ELR (cell line): ENCODE data around the gene ENC1.

ENCODE experiments used
- DNase-seq: peaks from one replicate; pipeline ENCODE4 v3.0.0-alpha.2; 2015; ENCODE audit warnings: low read depth

ENC1 gene

DNA sequence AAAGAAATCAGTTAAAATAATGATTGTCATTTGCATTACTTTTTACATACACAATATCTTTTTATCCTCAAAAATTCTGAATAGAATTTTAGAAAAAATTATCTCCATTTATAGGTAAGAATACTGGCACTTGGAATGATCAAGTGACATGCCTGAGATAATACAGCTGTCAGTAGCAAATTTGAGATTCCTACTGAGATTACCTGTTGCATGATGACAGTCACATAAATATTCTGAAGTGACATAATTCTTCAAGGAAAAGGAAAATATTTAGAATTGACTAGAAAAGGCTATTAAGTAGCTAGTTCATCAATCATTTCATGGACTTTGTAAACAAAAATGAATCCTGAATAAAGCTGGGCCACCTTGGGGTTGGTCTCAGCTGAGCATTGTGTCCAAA, 15.2 kb upstream of the ENC1 start:
- DNase-seq: no peak

DNA sequence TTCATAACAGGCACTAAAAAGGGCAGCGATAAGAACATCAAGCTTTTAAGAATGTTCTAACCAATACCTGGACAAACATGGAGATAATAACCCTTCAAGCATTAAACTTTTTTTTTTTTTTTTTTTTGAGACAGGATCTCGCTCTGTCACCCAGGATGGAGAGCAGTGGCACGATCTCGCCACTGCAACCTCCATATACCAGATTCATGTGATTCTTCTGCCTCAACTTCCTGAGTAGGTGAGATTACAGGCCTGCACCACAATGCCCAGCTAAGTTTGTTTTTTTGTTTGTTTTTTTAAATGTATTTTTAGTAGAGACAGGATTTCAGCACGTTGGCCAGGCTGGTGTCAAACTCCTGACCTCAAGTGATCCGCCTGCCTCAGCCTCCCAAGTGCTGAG, 14.7 kb upstream of the ENC1 start:
- DNase-seq: no peak

DNA sequence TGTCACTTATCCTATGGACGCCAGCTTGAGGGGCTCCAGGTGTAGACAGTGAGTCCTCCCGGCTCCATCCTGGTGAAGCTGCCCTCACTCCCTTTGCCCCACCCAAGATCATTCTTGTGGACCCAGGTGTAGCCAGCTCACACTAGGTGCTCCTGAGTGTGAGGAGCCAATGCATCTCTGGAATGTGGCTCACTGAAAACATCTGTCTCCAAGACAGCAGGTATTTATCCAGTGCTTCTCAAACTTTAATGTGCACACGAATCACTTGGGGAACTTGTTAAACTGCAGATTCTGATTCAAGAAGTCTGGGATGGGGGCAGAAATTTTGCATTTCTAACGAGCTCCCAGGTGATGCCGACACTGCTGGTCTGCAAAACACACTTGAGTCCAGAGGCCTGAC, 13.5 kb upstream of the ENC1 start:
- no peak for DNase-seq

DNA sequence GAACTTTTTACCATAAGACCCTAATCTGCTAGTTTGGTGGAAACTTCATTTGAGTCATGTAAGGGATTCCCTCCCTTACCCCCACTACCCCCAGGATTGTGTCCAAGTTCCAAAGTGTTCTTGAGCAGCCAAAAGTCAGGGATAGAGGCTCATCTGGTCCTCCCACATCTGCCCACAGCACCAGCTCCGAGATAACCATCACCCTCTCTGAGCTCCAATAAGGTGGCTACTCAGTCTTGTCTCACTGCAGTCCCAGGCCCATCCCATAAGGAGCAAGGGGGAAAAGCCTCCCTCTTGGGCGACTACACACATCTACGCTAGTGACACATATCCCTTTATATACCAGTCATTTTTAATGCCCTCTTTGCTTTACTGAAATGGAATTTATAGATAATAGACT, 12.0 kb upstream of the ENC1 start:
- DNase-seq: no peak

DNA sequence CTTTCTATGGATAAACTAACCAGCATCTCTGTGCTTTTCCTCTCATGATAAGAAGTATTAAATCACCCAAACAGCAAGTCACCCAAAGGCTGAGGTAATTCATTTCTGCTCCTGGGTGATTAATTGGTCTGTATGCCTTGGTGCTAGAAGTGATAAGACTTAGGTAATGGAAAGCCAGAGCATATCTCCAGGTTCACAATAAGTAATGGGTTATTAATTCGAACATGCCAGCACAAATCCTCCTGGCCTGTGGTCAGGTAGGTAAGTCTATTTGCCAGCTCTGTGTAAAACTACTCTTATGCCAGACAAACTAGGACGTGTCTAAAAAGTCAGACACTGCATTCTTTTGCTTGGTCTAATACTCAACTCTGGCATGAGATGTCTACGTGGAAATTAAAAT, 11.2 kb upstream of the ENC1 start:
- no peak for DNase-seq

DNA sequence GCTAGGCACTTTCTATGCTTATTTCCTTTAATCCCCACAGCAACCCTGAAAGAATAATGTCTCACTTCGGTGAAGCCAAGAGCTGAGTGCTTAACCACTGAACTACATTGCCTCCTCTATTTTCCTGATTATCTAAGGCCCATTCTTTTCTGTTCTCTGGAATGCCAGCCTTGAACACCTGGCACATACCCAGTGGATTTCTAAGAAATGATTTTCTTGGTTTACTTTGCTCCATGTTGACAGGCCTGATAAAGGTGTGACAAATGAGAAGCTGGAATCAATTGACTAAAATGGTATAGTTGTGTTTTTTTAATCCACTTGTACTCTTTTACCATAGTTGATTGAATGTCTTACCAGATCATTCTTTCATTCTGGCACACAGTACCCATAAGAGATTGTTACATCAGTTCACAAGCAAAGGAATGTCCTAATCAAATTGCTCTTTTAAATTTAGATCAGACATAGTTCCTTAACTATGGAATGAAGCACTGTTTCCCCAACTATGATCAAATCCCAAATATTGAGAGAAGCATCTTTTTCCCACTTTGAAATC, 9.0 kb upstream of the ENC1 start:
- DNase-seq: no peak

DNA sequence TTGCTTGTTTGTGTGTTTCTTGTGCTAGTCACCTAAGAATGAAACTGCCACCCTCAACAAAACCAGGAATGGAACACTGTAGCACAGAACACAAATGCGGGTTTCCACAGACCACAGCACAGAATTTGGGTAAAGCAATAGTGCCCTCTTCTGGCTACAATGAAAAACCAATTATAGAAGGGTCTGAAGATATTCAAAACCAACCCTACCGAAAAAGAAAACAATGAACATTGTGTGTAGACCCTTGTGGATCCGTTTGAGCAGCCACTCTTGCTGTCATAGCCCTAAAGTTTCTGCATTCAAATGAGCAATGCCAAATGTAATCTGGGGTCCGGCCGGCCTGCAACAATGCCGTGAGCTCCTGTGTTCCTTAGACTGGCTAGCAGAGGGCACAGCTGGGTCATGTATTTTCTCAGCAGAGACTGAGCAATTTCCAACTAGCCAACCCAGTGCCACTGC, 8.3 kb upstream of the ENC1 start:
- peak; percentile 74 for DNase-seq

DNA sequence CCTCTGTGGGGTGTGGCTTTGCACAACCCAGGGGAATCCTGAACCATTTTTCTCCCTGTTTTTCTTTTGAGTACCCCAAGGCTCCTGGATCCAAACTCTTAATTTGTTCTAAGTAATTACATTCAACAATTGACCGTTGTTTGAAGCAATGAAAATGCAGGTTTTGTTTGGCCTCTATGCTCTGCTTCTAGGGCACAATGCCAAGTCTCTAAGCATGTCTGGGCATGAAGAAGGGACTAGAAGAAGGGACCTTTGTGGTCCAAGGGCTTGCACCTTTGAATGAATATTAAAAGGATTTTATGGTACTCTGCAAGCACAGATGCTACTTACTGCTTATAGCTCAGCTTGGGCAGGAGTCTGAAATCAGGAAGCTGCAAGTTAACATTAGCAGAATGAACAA, 6.6 kb upstream of the ENC1 start:
- DNase-seq: no peak

DNA sequence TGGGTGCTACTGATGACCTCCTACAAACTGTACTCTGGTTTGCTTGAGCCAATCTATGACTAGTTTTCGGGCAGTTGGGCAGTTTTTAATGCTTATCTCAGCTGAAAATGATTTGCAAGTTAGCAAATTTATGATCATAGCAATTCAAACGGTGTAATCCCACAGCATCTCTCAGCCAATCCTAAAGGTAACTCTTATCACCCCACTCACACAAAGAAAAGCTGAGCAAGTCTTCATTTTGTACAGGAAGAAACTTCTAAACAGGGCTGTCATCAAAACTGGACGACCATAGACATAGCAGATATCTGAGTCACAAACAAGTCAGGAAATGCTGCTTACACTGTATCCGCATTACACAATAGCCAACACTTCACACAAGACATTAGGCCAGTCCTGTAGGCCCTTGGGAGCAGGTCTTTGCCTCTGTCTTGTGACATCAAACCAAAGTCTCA, 2.6 kb upstream of the ENC1 start:
- DNase-seq: peak; percentile 97

DNA sequence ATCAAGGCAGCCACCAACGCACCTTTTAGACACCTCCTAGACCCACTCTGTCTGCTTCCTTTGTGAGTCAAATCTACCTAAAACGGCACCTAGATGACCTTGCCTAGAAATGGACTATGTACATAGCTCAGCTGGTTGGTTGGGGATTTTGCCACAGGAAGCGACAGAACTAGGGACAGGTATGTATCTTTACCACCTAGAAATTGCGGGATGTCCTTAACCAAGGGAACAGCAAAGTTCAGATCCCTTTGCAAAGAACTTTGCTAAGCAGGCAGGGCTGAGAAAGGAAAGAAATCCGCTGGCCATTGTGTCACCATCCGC, 2.0 kb upstream of the ENC1 start:
- DNase-seq: peak; percentile 23

DNA sequence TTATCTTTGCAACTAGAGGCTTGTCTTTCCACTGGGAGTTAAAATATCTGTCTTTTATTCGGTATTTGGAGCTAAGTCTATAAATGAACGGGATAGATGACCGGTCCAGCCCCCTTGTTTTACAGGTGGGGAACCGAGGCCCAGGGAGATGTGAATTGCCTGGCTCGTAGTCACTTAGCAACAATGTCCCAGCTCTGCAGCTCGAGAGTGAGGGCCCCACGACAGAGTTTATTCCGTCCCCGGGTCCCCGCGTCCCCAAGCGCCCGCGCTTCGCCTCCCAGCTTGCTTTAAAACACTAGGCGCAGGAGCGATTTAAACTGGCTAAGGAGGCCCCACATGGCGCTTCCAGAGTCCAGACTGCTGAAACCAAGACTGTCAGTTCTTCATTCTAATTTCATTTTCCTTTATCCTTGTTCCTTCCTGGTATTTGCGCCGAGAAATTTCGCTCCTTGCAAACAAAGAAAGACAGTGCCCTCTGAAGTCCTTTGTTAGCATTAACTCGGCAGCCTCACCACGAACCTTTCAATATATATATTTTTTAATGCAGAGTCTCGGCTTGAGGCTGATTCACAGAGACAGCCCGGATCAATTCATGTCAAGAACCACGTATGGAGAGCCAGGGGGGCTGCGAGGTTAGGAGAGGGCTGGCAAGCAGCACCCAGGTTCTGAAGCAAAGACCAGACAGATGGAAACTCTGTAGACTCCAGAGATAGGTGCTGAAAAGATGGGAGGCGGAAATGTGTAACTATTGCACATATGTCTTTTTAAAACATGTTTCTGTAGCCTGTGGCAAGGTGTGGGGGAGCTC, 1.4 kb upstream of the ENC1 start:
- peak; percentile 90 for DNase-seq

DNA sequence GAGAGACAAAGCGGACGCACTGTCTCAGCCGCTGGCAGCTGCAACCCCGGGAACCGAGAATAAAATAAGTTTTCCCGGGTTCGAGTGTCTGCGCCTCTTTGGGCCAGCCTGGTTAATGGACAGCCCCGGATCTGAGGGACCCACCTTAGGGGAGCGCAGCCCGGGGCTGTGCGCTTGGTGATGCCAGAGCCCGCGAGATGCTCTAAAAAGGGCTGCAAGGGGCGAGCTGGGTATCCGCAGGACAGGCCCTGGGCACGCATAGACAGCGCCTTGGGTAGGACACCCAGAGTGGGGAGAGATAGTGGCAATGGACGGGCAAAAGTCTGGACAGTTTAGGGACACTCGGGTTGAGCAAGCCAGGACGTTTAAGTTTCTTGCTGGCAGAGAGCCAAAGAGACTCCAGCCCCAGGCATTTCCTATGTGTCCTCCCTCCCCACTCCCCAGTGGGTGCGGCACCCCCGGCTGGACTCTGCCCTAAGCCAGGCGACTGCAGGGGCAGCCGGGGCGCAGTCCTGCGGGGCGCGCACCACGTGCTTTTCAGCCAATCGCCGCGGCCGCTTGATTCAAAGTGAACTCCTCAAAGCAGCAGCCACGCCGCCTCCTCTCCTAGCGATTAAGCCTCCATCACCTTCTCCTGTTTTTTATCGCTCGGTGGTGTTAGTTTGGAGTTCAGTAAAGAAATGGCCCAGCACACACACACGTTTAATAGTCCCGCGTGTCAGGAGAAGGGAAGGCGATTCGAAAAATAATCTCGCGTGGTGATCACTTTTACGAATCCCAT, 616 bp upstream of the ENC1 start:
- DNase-seq: peak; percentile 93

DNA sequence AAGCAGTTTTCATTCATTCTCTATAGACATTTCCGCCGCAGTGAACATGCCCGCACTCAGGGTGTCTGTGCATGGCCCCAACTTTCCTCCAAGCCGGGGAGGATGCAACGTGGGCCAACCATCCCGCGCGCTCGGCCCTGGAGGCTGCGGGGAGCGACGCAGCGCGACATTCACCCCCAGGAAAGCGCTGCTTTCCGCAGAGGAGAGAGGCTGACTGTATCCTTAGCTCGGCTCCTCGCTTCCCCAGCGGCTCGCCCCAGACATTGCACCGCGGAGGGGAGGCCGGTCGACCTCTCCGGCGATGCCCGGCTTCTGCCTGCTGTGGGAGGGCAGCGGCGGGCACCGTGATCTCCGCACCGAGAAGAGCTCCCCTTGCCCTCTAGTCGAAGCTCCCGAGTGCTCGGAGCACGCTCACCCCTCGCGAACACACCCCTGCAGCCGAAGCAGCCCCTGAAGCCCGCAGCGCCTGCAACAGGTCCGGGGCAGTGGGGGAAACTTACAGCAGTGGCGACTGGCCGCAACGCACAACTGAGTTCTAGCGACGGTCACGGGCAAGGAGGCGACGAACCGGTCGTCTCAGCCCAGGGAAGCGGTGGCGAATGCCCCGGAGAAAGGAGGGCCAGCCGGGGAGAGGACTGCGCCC, 600 bp downstream of the ENC1 start:
- DNase-seq: peak; percentile 61

DNA sequence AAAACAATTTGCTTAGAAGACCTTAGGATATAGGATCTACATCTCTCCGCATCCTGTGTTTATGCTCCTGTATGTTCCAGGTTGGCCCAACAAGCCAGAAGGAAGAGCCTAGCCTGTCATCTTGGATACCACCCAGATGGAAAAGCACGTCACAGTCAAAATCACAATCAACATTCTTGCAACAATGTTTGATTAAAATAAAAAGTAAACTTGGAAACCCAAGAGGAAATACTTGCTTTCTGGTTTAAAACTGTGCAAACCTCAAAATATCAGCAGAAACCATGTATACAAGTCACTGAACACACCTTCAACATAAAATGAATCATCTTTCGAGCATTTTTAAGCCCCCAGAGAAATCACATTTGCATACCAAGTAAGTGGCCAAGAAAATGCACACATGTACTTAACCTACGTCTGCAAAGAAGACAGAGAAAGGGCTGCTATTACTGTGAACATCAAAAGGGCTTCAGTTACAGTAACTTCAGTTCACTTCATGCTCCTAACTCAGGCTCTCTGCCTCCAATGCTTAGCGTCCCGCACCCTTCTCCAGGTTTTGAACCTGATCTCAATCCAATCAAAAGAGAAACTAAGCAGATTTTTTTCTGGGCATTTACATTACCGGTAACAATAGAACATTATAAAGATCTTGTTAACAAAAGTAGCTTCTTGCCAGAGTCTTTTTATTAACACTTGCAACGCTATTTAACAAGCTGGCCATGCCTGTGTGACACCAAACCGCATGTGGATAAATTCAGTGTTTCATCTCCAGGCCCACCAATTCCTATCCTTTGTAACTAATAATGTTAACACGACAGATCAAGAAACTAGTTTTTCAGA, 1.3 kb downstream of the ENC1 start:
- DNase-seq: peak; percentile 81

DNA sequence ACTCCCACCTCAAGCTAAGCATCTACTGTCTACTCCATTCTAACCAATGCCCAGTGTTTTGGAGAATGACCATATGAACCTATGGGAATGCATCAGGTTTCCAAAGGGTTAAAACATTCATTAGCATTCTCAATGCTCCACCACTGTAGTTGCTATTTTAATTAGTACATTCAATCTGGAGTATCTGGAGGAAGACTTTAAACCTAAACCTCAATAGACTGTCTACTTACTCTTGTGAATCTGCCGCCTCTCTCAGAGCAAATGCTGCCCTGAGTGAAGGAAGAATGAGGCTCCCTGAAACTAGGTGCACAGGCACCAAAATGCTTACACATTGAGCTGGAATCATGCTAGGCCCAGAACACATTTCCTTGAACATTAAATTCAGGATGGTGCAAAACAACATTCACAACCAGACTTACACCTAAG, 2.0 kb downstream of the ENC1 start:
- no peak for DNase-seq

DNA sequence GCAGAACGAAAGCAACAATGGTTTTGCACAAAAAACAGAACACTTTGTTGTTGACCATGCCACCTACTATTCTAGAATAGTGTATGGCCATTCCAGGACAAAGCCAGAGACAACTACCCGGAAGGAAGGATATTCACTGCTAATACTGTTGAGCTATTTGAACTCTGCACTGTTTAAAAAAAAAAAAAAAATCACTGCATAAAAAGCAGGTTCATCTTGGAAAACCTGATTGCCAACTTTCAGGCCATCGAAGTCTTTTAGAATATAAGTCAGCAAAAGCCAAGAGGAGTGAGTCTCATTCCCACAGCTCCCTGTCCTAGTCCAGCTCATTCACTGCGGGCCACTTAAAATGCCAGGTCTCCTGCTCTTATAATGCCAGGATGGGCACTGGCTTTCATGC, 4.0 kb downstream of the ENC1 start:
- no peak for DNase-seq

DNA sequence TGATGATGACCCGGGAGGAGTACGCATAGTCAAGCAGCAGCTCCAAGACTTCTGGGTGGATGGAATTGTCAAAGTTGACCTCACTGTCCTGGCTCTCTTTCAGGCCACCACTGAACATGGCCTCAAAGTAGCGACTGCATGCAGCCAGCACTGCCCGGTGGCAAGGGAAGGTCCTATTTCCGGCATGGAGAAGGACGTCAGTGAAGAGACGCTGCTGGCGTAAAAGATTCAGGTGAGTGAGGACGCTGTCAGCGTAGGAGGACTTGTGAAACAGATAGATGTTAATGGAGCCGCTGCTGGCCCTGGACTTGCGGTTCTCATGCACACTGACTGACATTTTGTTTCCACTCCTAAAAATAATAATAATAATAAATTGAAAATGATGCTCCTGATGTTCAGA, 4.4 kb downstream of the ENC1 start:
- DNase-seq: no peak

DNA sequence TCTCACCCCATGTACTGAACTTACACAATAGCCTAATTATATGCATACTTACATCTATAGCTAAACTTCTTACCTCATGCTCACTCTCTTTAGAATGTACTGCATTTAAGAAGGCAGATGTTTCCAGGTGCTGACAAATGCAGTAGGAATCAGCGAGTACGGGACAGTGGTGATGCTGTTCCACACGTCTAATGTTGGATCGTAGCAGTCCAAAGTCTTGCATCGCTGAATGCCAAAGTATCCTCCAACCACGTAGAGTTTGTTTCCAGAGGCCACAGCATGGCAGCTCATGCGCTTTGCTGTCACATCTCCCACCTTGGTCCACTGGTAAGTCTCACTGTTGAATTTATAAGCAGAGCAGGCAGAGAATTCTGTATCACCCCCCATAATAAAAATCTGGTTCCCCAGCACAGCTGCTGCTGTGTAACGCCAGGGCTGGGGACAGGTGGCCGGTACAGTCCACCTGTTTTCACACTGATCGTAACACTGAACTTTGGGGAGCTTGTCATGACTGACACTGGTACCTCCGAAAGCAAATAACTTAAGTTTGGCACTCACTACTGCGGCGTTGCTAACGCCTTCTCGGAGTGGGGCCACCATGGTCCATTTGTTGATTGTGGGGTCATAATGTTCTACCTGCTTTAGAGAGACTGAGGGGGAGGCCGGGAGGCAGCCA, 5.8 kb downstream of the ENC1 start:
- no peak for DNase-seq

DNA sequence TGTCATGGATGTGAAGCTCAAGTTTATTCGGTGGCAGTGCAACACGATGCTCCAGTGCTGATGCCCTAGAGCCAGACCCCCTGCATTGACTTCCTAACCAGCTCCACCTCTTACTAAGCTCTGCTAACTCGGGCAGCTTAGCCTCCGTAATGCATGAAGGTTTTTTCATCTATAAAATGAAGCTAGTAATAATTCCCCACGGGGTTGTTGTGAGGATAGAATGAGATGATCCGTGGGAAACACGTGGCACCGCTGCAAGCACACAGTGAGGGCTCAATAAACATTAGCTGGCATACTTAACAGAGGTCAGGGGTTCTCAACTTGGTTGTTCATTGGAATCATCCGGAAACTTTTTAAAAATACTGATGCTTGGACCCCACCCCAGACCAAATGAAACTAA, 6.8 kb downstream of the ENC1 start:
- DNase-seq: no peak

DNA sequence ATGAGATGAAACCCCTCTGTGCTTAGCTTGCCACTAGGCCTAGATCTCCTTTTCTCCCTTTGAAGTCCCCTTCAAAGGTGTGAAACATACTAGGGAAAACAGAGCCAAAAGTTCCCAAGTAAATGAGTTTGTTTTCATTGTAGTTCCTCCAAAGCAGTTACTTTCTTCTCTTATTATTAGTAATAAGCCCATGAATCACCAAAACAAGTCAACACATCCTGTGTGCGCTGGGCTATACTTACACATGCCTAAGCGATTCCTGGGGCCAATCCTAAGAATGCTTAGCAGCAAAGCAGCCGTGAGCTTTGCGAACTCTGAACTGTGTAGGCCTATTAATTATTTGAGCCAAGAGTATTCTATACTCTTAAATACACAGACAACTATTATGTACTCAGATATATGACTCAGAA, 7.6 kb downstream of the ENC1 start:
- peak; percentile 94 for DNase-seq
